Colonic mucosa (tissue), 4 donors: ENCODE results near the gene LRRC3B. TPM values are rescaled to one million over a fixed set of nuclear protein-coding genes. Genes with fewer than 3 reads are reported as not detected.

Source experiments
- DNase-seq: peaks from one replicate; pipeline ENCODE4 v3.0.0-alpha.2; 2020
- H3K27ac ChIP-seq: fragments of 200-600 bp; one replicate; pipeline ENCODE4 v1.8.0; 2021
- H3K27me3 ChIP-seq: fragments of 200-600 bp; one replicate; pipeline ENCODE4 v1.8.0; 2021
- H3K36me3 ChIP-seq: fragments of 200-600 bp; one replicate; pipeline ENCODE4 v1.8.0; 2021
- H3K4me1 ChIP-seq: fragments of 200-600 bp; one replicate; pipeline ENCODE4 v1.8.0; 2021; ENCODE audit warnings: mild to moderate bottlenecking
- H3K4me3 ChIP-seq: fragments of 200-600 bp; one replicate; pipeline ENCODE4 v1.8.0; 2021
- H3K9ac ChIP-seq, 2 donors: one replicate each; pipeline ENCODE4 v1.7.0; 2013; ENCODE audit warnings: control low read depth in 2 of 2, low read depth in 2 of 2, low read length in 2 of 2
- H3K9me3 ChIP-seq: fragments of 200-600 bp; one replicate; pipeline ENCODE4 v1.8.0; 2021
- CTCF ChIP-seq: fragments of 200-600 bp; IDR thresholded peaks from one replicate; pipeline ENCODE4 v1.8.0; 2022; ENCODE audit warnings: antibody characterized with exemption, mild to moderate bottlenecking
- intact Hi-C: fragments of 100-400 bp; cut with DNase I; formaldehyde crosslinking; loops from one replicate; pipeline ENCODE4 v1.14.1; 2022
- total RNA-seq, 2 donors: library from RNA; stranded (reverse); fragmentation: NEBNext Ultra II Directional in 1 of 2; extraction: Animal tissue kit (Norgen Biotek cat#: 25700) in 1 of 2; gene quantifications; one replicate each; pipeline ENCODE4 v1.2.1, GENCODE V29; 2021
- donor health status: healthy.
- donor health status: DM: no; HTN: no; CAD: no.
- donor health status: DM: no; HTN: no; CAD: no.

Gene LRRC3B
- total RNA-seq, 2 donors from 2014 or later: 0.08 to 0.15 TPM

GRCh38 chr3:26625187-26625586, 2.6 kb downstream of the LRRC3B start:
- TF ChIP-seq CTCF: no peak
- Histone ChIP-seq H3K36me3 (no peaks in the 10 kb centered on the region), H3K27ac (no peak overlapping the region), H3K27me3 (peaks cover 20% of the 10 kb centered on the region), H3K4me3 (no peak overlapping the region), H3K9ac (no peak overlapping the region), H3K9me3 (no peaks in the 10 kb centered on the region), H3K4me1 (no peaks in the 10 kb centered on the region)
- intact Hi-C loops: no loop called here
- no peak for DNase-seq

GRCh38 chr3:26627080-26627479, 4.5 kb downstream of the LRRC3B start:
- Histone ChIP-seq H3K36me3 (no peaks in the 10 kb centered on the region), H3K9ac (no peak overlapping the region), H3K9me3 (no peaks in the 10 kb centered on the region), H3K4me1 (no peaks in the 10 kb centered on the region), H3K4me3 (no peak overlapping the region), H3K27me3 (peaks cover 20% of the 10 kb centered on the region), H3K27ac (no peak overlapping the region)
- no peak for DNase-seq
- no peak for TF ChIP-seq CTCF
- intact Hi-C loops: no loop called here

- Histone ChIP-seq H3K36me3 (no peaks in the 10 kb centered on the region), H3K9ac (no peak overlapping the region), H3K4me1 (no peaks in the 10 kb centered on the region), H3K27ac (no peak overlapping the region), H3K27me3 (peaks cover 7% of the 10 kb centered on the region), H3K4me3 (no peak overlapping the region), H3K9me3 (no peaks in the 10 kb centered on the region)
- TF ChIP-seq CTCF: no peak
- DNase-seq: no peak
- intact Hi-C loops: no loop called here
Observed at GRCh38 chr3:26628915-26629314, 6.3 kb downstream of the LRRC3B start.

DNA sequence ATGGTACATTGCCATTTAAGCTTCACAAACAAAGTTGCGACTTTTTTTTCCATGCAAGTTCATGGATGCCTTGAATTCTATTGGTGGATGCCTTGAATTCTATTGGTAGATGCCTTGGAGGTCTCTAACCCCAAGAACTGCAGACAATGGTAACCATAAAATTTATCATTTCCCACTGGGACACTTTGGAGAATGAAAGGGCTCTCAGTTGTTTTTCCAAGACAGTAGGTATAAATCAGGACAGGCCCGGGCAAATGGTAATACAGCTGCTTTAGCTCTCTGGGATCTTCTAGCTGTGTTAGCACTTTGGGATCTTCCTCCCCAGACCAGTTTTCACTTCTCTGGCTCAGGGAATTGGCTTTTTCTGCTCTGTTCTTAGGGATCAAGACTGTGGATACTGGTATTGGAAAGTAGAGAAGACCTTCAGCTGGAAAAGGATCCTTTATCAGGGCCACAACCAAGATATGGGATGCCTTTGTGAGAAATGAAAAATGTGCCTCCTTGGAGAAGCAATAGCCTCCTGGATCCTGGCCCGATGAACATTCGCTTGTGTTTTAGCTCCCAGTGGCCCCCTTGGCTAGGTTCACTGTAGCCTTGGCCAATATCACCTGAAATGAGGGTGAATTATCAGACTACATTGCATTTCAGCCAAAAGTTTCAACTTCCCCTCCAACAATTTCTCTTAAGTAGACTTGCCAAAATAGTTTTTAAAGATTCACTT, 8.3 kb downstream of the LRRC3B start:
- no peak overlapping the region for H3K27ac ChIP-seq
- no peak overlapping the region for H3K9ac ChIP-seq
- TF ChIP-seq CTCF: no peak
- H3K4me3 ChIP-seq: no peak overlapping the region
- no peak for DNase-seq
- H3K27me3 ChIP-seq: no peaks in the 10 kb centered on the region
- no peaks in the 10 kb centered on the region for H3K9me3 ChIP-seq
- intact Hi-C loops: no loop called here
- H3K4me1 ChIP-seq: no peaks in the 10 kb centered on the region
- H3K36me3 ChIP-seq: no peaks in the 10 kb centered on the region

- H3K4me3 ChIP-seq: no peak overlapping the region
- no peaks in the 10 kb centered on the region for H3K4me1 ChIP-seq
- no peaks in the 10 kb centered on the region for H3K9me3 ChIP-seq
- H3K27me3 ChIP-seq: no peaks in the 10 kb centered on the region
- no peak for DNase-seq
- TF ChIP-seq CTCF: no peak
- no peaks in the 10 kb centered on the region for H3K36me3 ChIP-seq
- H3K9ac ChIP-seq: no peak overlapping the region
- intact Hi-C loops: no loop called here
- H3K27ac ChIP-seq: no peak overlapping the region
Observed at GRCh38 chr3:26631390-26631738, 8.8 kb downstream of the LRRC3B start.
